Measurements from ENCODE around the gene SLC25A13. TPM values are rescaled to one million over a fixed set of nuclear protein-coding genes. Genes with fewer than 3 reads are reported as not detected.

The SLC25A13 gene
- total and polyA plus RNA-seq, 9 of the 15 experiments (the other 6 are each of a cell fraction or from before 2014, with no cell fraction given), result 21.4 to 80.2 (median 58.7) TPM

GRCh38 chr7:96250776-96251361 is 71.0 kb downstream of the SLC25A13 start (continued):
- peak; percentile 64; the same call in 1 of the 2 replicates for TF ChIP-seq SPI1 (IDR thresholded peaks at IDR 0.05; ENCODE audit: borderline replicate concordance, low read depth, low read length)

GRCh38 chr7:96248405-96248804 is 73.5 kb downstream of the SLC25A13 start:
- H3K79me2 ChIP-seq (ENCODE audit: control insufficient read depth, insufficient read depth, low read length), result peaks cover 37% of the 10 kb centered on the region; the same call in 2 of the 3 replicates
- no peak overlapping the region for H2AFZ ChIP-seq (ENCODE audit: low read depth, low read length)
- no peaks in the 10 kb centered on the region for H3K36me3 ChIP-seq (ENCODE audit: control insufficient read depth, insufficient read depth, low read length)
- H3K27ac ChIP-seq (ENCODE audit: extremely low read depth, low read depth, low read length), result no peak overlapping the region
- no peaks in the 10 kb centered on the region; the same call in 1 of the 2 replicates for H4K20me1 ChIP-seq (replicated peaks; ENCODE audit: control insufficient read depth, insufficient read depth, low read length)
- WGBS (ENCODE audit: insufficient coverage, low coverage, missing lambda C conversion rate), result 54% methylated on average over 2 of the region's 2 CpGs
- no peaks in the 10 kb centered on the region for H3K9me1 ChIP-seq (ENCODE audit: control insufficient read depth, insufficient read depth, low read length)
- in situ Hi-C loops (cut with MboI) (no loop called here), intact Hi-C loops (cut with micrococcal nuclease) (no loop called here)
- no TSS peak for BruUV-seq (replicated peaks)
- H3K27me3 ChIP-seq (ENCODE audit: control insufficient read depth in 2 of 2, insufficient read depth in 2 of 2, low read length in 2 of 2), result no peaks in the 10 kb centered on the region
- no peaks in the 10 kb centered on the region for H3K9me3 ChIP-seq (replicated peaks; ENCODE audit: control insufficient read depth, insufficient read depth, low read depth, low read length)
- FAIRE-seq (no peak), DNase-seq (ENCODE audit: extremely low read depth in 1 of 4, low spot score in 3 of 4) (no peak), ATAC-seq (no peak)
- no peak overlapping the region for H3K9ac ChIP-seq (ENCODE audit: insufficient read depth in 1 of 2, low read depth in 2 of 2, low read length in 2 of 2)
- ChIA-PET CTCF (ENCODE audit: low intra/inter-chr PET ratio) (no interaction called here), POLR2A (no interaction called here)
- peaks cover 19 to 26% of the 10 kb centered on the region in 2 experiments for H3K4me1 ChIP-seq (replicated peaks in 1 of 2; ENCODE audit: control insufficient read depth in 2 of 2, insufficient read depth in 2 of 2, low read length in 2 of 2)
- no peak overlapping the region for H3K4me2 ChIP-seq (ENCODE audit: insufficient read depth, low read length)
- no peak overlapping the region for H3K4me3 ChIP-seq
- TF ChIP-seq ZC3H8 (IDR thresholded peaks at IDR 0.05) (no peak), SOX6 (IDR thresholded peaks at IDR 0.05) (no peak), SPI1 (IDR thresholded peaks at IDR 0.05; ENCODE audit: borderline replicate concordance, low read depth, low read length) (no peak), NRF1 (conservative IDR thresholded peaks at IDR 0.05 in 1 of 2, IDR thresholded peaks at IDR 0.05 in 1 of 2) (no peak), DACH1 (IDR thresholded peaks at IDR 0.05; ENCODE audit: partially characterized antibody) (no peak), GTF2F1 (IDR thresholded peaks at IDR 0.05; ENCODE audit: low read depth, low read length) (no peak), SMARCA4 (IDR thresholded peaks at IDR 0.05) (no peak), HSF4 (CRISPR knock-in tag; IDR thresholded peaks at IDR 0.05; ENCODE audit: borderline replicate concordance) (no peak), SFPQ (IDR thresholded peaks at IDR 0.05; ENCODE audit: low read depth, low read length) (no peak), ZNF324 (CRISPR knock-in tag; IDR thresholded peaks at IDR 0.05) (no peak), RBM34 (IDR thresholded peaks at IDR 0.05; ENCODE audit: borderline replicate concordance, insufficient read depth, low read length) (no peak), ZNF140 (CRISPR knock-in tag; IDR thresholded peaks at IDR 0.05) (no peak), YY1 (IDR thresholded peaks at IDR 0.05; ENCODE audit: borderline replicate concordance in 1 of 3, control insufficient read depth in 1 of 3, extremely low read depth in 1 of 3, insufficient read depth in 3 of 3, insufficient read length in 1 of 3, insufficient replicate concordance in 2 of 3, low read depth in 1 of 3, low read length in 2 of 3) (no peak), MCM2 (IDR thresholded peaks at IDR 0.05; ENCODE audit: low read depth) (no peak), ZNF239 (CRISPR knock-in tag; IDR thresholded peaks at IDR 0.05) (no peak)

Data from K562 (cell line).